ENCODE measurements around the gene TLX2. TPM values are rescaled to one million over a fixed set of nuclear protein-coding genes. Genes with fewer than 3 reads are reported as not detected.

TLX2 gene
- total and polyA plus RNA-seq, 2 of the 13 experiments (the other 11 are each of a cell fraction or from before 2014, with no cell fraction given), result 0.05 to 0.20 TPM

GRCh38 chr2:74507926-74508520, 6.2 kb upstream of the TLX2 start (continued):
- TF ChIP-seq ARID4A (CRISPR knock-in tag; IDR thresholded peaks at IDR 0.05; ENCODE audit: borderline replicate concordance) (no peak), PHF21A (CRISPR knock-in tag; IDR thresholded peaks at IDR 0.05) (peak; percentile 19), ARNT2 (CRISPR knock-in tag; IDR thresholded peaks at IDR 0.05; ENCODE audit: low read depth) (0 out of 2 replicates have a peak, but pooled peaks have one; percentile 5), NR2F6 (IDR thresholded peaks at IDR 0.05) (0 out of 2 replicates have a peak, but pooled peaks have one; percentile 5), NR2F6 (CRISPR knock-in tag; IDR thresholded peaks at IDR 0.05) (no peak), SRY (CRISPR knock-in tag; IDR thresholded peaks at IDR 0.05) (peak; percentile 59; the same call in 1 of the 2 replicates), TAF15 (IDR thresholded peaks at IDR 0.05; ENCODE audit: low read depth, low read length, poor library complexity, severe bottlenecking) (peak; percentile 88)

- Histone ChIP-seq H4K20me1 (ENCODE audit: insufficient read depth, low read length) (no peaks in the 10 kb centered on the region), H3K9me3 (ENCODE audit: low read length) (no peaks in the 10 kb centered on the region), H2AFZ (ENCODE audit: low read length) (no peak overlapping the region), H3K9ac (ENCODE audit: insufficient read depth, low read depth, low read length) (no peak overlapping the region), H3K4me1 (ENCODE audit: insufficient read depth, low read length) (peaks cover 71% of the 10 kb centered on the region), H3K27ac (ENCODE audit: extremely low read length, insufficient read depth, low read length) (no peak overlapping the region), H3K79me2 (ENCODE audit: insufficient read depth, low read length) (peaks cover 16% of the 10 kb centered on the region), H3K36me3 (replicated peaks in 1 of 2; ENCODE audit: control insufficient read depth in 1 of 2, insufficient read depth in 2 of 2, low read length in 2 of 2) (no peaks in the 10 kb centered on the region; a peak in 4 of 5 replicates), H3K27me3 (ENCODE audit: control insufficient read depth in 1 of 2, insufficient read depth in 2 of 2, low read length in 2 of 2) (no peaks in the 10 kb centered on the region; a peak in 1 of 5 replicates), H3K4me3 (replicated peaks in 1 of 3; ENCODE audit: insufficient read depth in 1 of 3, low read depth in 2 of 3, low read length in 3 of 3) (no peak overlapping the region), H3K4me2 (ENCODE audit: low read depth, low read length) (no peak overlapping the region)
- ATAC-seq (no peak), DNase-seq (ENCODE audit: low spot score) (no peak), FAIRE-seq (no peak)
- in situ Hi-C loops (cut with HindIII; ENCODE audit: extremely low pct_ligation_motif_present, low pct_unique_long_range_greater_than_20kb), result no loop called here
- no TSS peak for BruUV-seq (replicated peaks)
- TF ChIP-seq ZNF614 (CRISPR knock-in tag; IDR thresholded peaks at IDR 0.05; ENCODE audit: borderline replicate concordance), result no peak
- TF ChIP-seq ZFYVE20 (CRISPR knock-in tag; IDR thresholded peaks at IDR 0.05; ENCODE audit: borderline replicate concordance, low read depth), result no peak
- TF ChIP-seq MAX (IDR thresholded peaks at IDR 0.05), result no peak
- no peak for TF ChIP-seq SSRP1 (CRISPR knock-in tag; IDR thresholded peaks at IDR 0.05)
- TF ChIP-seq HOXA9 (CRISPR knock-in tag; IDR thresholded peaks at IDR 0.05; ENCODE audit: borderline replicate concordance), result no peak
- no peak for TF ChIP-seq ZFP36L2 (CRISPR knock-in tag; IDR thresholded peaks at IDR 0.05)
- no peak for TF ChIP-seq SALL2 (CRISPR knock-in tag; IDR thresholded peaks at IDR 0.05)
- TF ChIP-seq ZNF569 (CRISPR knock-in tag; IDR thresholded peaks at IDR 0.05; ENCODE audit: borderline replicate concordance), result no peak
- no peak for TF ChIP-seq LBX2 (CRISPR knock-in tag; IDR thresholded peaks at IDR 0.05; ENCODE audit: borderline replicate concordance)
- TF ChIP-seq ZFAT (CRISPR knock-in tag; conservative IDR thresholded peaks at IDR 0.05), result no peak
- TF ChIP-seq ZNF670 (CRISPR knock-in tag; IDR thresholded peaks at IDR 0.05; ENCODE audit: borderline replicate concordance), result no peak
- no peak for TF ChIP-seq STAT5B (CRISPR knock-in tag; IDR thresholded peaks at IDR 0.05)
- TF ChIP-seq ZNF329 (CRISPR knock-in tag; IDR thresholded peaks at IDR 0.05; ENCODE audit: low read depth), result no peak
- TF ChIP-seq KAT7 (CRISPR knock-in tag; IDR thresholded peaks at IDR 0.05; ENCODE audit: borderline replicate concordance), result no peak
- ChIA-PET POLR2A (interaction anchor here (0.8 to 16.5 kb wide), 9 partner anchors 8 to 311 kb away, joined by 3 to 795 read pairs (median 5); partner anchors contain the start of genes AUP1, CCDC142, DQX1 and HTRA2), CTCF (ENCODE audit: low intra/inter-chr PET ratio, low total read pairs) (no interaction called here)
- WGBS (ENCODE audit: low lambda C conversion rate), result 88% methylated on average over 4 of the region's 4 CpGs
- intact Hi-C loops (cut with micrococcal nuclease; ENCODE audit: unreplicated experiment), result no loop called here
Measured at GRCh38 chr2:74510272-74510671, 4.0 kb upstream of the TLX2 start.

Data from HepG2 (cell line).